SK-N-SH treated with all-trans-retinoic acid at 6 μM for 48 hours (cell line): ENCODE measurements around the gene DDX24.

Experiments used
- ATAC-seq: fragments of 200-7000 bp; cut with Tn5 transposase; 3 replicates; pipeline ENCODE4 v1.9.1; 2020; ENCODE audit warnings: mild to moderate bottlenecking, moderate library complexity
- ARNTL ChIP-seq: fragments of 450-650 bp; formaldehyde crosslinking; IDR thresholded peaks from 2 replicates; pipeline ENCODE4 v1.5.0; 2020; ENCODE audit warnings: low read depth, mild to moderate bottlenecking, moderate library complexity, borderline replicate concordance
- BACH2 ChIP-seq: fragments of 250-450 bp; sonication (Bioruptor Pico); IDR thresholded peaks from 2 replicates; pipeline ENCODE4 v1.9.0; 2021; ENCODE audit warnings: mild to moderate bottlenecking, borderline replicate concordance
- CREB5 ChIP-seq: fragments of 250-450 bp; sonication (Bioruptor Pico); IDR thresholded peaks from 2 replicates; pipeline ENCODE4 v1.5.1; 2020; ENCODE audit warnings: low read depth, mild to moderate bottlenecking, moderate library complexity
- CSDC2 ChIP-seq: fragments of 250-450 bp; sonication (Bioruptor Pico); IDR thresholded peaks from 2 replicates; pipeline ENCODE4 v1.5.0; 2020; ENCODE audit warnings: mild to moderate bottlenecking, moderate library complexity
- CSRNP3 ChIP-seq: fragments of 250-450 bp; sonication (Bioruptor Pico); IDR thresholded peaks from 2 replicates; pipeline ENCODE4 v1.5.1; 2021; ENCODE audit warnings: mild to moderate bottlenecking, moderate library complexity
- ESRRG ChIP-seq: fragments of 250-450 bp; sonication (Bioruptor Pico); IDR thresholded peaks from 2 replicates; pipeline ENCODE4 v1.6.1; 2021; ENCODE audit warnings: mild to moderate bottlenecking
- GLIS3 ChIP-seq: fragments of 250-450 bp; sonication (Bioruptor Pico); IDR thresholded peaks from 2 replicates; pipeline ENCODE4 v1.5.0; 2020; ENCODE audit warnings: mild to moderate bottlenecking, moderate library complexity
- ISL1 ChIP-seq: fragments of 250-450 bp; sonication (Bioruptor Pico); IDR thresholded peaks from 2 replicates; pipeline ENCODE4 v2.1.2; 2022; ENCODE audit warnings: mild to moderate bottlenecking, moderate library complexity
- OSR1 ChIP-seq: fragments of 250-450 bp; sonication (Bioruptor Pico); IDR thresholded peaks from 2 replicates; pipeline ENCODE4 v1.8.0; 2022; ENCODE audit warnings: moderate library complexity, mild to moderate bottlenecking, inconsistent platforms
- PATZ1 ChIP-seq: fragments of 250-450 bp; sonication (Bioruptor Pico); IDR thresholded peaks from 2 replicates; pipeline ENCODE4 v1.8.0; 2020; ENCODE audit warnings: mild to moderate bottlenecking, moderate library complexity, borderline replicate concordance
- PPARA ChIP-seq: fragments of 250-450 bp; sonication (Bioruptor Pico); IDR thresholded peaks from 2 replicates; pipeline ENCODE4 v1.5.0; 2020; ENCODE audit warnings: mild to moderate bottlenecking, borderline replicate concordance
- SNAI2 ChIP-seq: fragments of 250-450 bp; sonication (Bioruptor Pico); IDR thresholded peaks from 2 replicates; pipeline ENCODE4 v1.5.0; 2020; ENCODE audit warnings: mild to moderate bottlenecking, moderate library complexity
- TCF4 ChIP-seq: fragments of 250-450 bp; sonication (Bioruptor Pico); IDR thresholded peaks from 2 replicates; pipeline ENCODE4 v1.8.0; 2021; ENCODE audit warnings: mild to moderate bottlenecking, moderate library complexity, borderline replicate concordance
- TOX ChIP-seq: fragments of 250-450 bp; sonication (Bioruptor Pico); IDR thresholded peaks from 2 replicates; pipeline ENCODE4 v1.8.0; 2021; ENCODE audit warnings: mild to moderate bottlenecking, moderate library complexity, borderline replicate concordance
- TSHZ2 ChIP-seq: fragments of 250-450 bp; sonication (Bioruptor Pico); IDR thresholded peaks from 2 replicates; pipeline ENCODE4 v1.5.0; 2020; ENCODE audit warnings: mild to moderate bottlenecking, moderate library complexity
- ZC3H10 ChIP-seq: fragments of 250-450 bp; sonication (Bioruptor Pico); IDR thresholded peaks from 2 replicates; pipeline ENCODE4 v1.5.1; 2021; ENCODE audit warnings: mild to moderate bottlenecking, moderate library complexity
- ZFP3 ChIP-seq: fragments of 250-450 bp; sonication (Bioruptor Pico); IDR thresholded peaks from 2 replicates; pipeline ENCODE4 v1.5.0; 2020; ENCODE audit warnings: mild to moderate bottlenecking, moderate library complexity
- ZFP30 ChIP-seq: fragments of 450-650 bp; formaldehyde crosslinking; IDR thresholded peaks from 2 replicates; pipeline ENCODE4 v1.5.0; 2022; ENCODE audit warnings: mild to moderate bottlenecking, moderate library complexity
- ZNF565 ChIP-seq: fragments of 450-650 bp; formaldehyde crosslinking; conservative IDR thresholded peaks from 2 replicates; pipeline ENCODE4 v1.5.0; 2020; ENCODE audit warnings: low read depth, mild to moderate bottlenecking, moderate library complexity
- ZNF8 ChIP-seq: fragments of 450-650 bp; formaldehyde crosslinking; IDR thresholded peaks from 2 replicates; pipeline ENCODE4 v1.5.0; 2020; ENCODE audit warnings: mild to moderate bottlenecking, moderate library complexity

Gene DDX24

GRCh38 chr14:94040247-94040646 is 40.8 kb downstream of the DDX24 start (continued):
- no peak for TF ChIP-seq ISL1 (CRISPR knock-in tag)
- TF ChIP-seq, all 23 proteins: peak for 0

- TF ChIP-seq ESRRG (CRISPR knock-in tag) (no peak), CSDC2 (CRISPR knock-in tag) (no peak), OSR1 (CRISPR knock-in tag) (no peak)
- ATAC-seq = no peak
Observed at GRCh38 chr14:94038921-94039629, 41.9 kb downstream of the DDX24 start.

- no peak for ATAC-seq
- no peak for TF ChIP-seq CSRNP3 (CRISPR knock-in tag)
- no peak for TF ChIP-seq ARNTL (CRISPR knock-in tag)
- TF ChIP-seq ZC3H10 (CRISPR knock-in tag) = no peak
- no peak for TF ChIP-seq CREB5 (CRISPR knock-in tag)
- no peak for TF ChIP-seq CSDC2 (CRISPR knock-in tag)
- no peak for TF ChIP-seq TCF4 (CRISPR knock-in tag)
- no peak for TF ChIP-seq SNAI2 (CRISPR knock-in tag)
- TF ChIP-seq OSR1 (CRISPR knock-in tag) = no peak
- no peak for TF ChIP-seq TSHZ2 (CRISPR knock-in tag)
- TF ChIP-seq ESRRG (CRISPR knock-in tag) = no peak
- no peak for TF ChIP-seq ZNF8
- no peak for TF ChIP-seq ZFP3 (CRISPR knock-in tag)
Observed at GRCh38 chr14:94038510-94038909, 42.5 kb downstream of the DDX24 start.

GRCh38 chr14:94037954-94038353 is 43.0 kb downstream of the DDX24 start:
- no peak for TF ChIP-seq SNAI2 (CRISPR knock-in tag)
- TF ChIP-seq ESRRG (CRISPR knock-in tag) = no peak
- no peak for TF ChIP-seq ARNTL (CRISPR knock-in tag)
- no peak for TF ChIP-seq BACH2 (CRISPR knock-in tag)
- TF ChIP-seq ZFP30 (CRISPR knock-in tag) = no peak
- TF ChIP-seq TCF4 (CRISPR knock-in tag) = no peak
- no peak for TF ChIP-seq ZNF8
- TF ChIP-seq GLIS3 (CRISPR knock-in tag) = no peak
- no peak for TF ChIP-seq PPARA (CRISPR knock-in tag)
- no peak for TF ChIP-seq OSR1 (CRISPR knock-in tag)
- TF ChIP-seq CSRNP3 (CRISPR knock-in tag) = no peak
- TF ChIP-seq ZNF565 (CRISPR knock-in tag) = no peak
- TF ChIP-seq TOX = no peak
- TF ChIP-seq ZC3H10 (CRISPR knock-in tag) = no peak
- no peak for TF ChIP-seq CSDC2 (CRISPR knock-in tag)
- no peak for TF ChIP-seq PATZ1 (CRISPR knock-in tag)
- ATAC-seq = no peak
